Anterior cingulate cortex (tissue), 58 donors: ENCODE data around the gene MAGI3.
"Not testable (repeated sequence)": the region's sequence is repeated elsewhere in the genome, so short reads cannot be mapped to it uniquely, and the experiment has no call there.

Experiments used
- DNase-seq, 58 donors: peaks; one replicate each; lab custom pipeline; 2025; lab: John Stamatoyannopoulos, UW

MAGI3 gene

DNA sequence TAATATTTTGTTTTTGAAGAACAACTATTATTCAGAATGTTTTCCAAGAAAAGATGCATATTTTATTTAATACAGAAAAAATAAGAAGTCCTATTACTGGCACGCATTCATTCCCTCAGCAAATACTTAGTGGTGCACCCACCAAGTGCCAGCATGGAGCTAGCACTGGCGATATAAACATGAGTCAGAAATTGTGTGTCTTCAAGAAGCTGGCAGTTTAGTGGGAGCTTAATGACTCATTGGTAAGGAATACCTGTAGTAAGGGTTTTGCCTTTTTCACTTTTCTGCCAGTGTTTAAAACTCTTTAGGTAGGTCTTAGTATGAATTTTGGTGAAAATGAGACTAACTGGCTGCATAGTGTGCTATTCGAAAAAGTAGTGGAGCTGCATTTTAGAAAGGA, 6.3 kb downstream of the MAGI3 start:
- DNase-seq: no peak

DNA sequence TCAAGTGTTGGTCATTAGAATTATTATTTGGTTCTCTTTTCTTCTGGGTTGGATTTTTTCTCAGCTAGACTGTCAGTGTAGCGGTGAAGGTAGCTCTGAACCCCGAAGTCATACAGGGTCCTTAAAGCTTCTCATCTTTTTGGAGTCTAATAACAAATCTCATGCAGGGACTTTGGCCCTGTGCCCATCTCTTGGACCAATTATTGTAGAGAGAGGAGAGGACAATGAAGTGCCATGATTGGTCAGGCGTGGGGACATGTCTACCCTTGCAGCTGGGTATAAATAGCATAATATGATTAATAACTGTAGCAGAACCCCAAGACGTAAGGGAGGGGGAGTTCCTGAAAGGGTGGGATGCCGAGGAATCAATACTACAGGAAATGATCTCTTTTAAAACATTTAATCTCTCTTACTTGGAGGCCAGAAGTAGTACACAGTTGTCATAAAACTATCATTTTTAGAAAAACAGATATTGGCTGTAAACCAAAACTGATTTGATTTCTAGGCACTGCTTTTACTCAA, 8.8 kb downstream of the MAGI3 start:
- peak in 1 of 58 donors; percentile 12 for DNase-seq

DNA sequence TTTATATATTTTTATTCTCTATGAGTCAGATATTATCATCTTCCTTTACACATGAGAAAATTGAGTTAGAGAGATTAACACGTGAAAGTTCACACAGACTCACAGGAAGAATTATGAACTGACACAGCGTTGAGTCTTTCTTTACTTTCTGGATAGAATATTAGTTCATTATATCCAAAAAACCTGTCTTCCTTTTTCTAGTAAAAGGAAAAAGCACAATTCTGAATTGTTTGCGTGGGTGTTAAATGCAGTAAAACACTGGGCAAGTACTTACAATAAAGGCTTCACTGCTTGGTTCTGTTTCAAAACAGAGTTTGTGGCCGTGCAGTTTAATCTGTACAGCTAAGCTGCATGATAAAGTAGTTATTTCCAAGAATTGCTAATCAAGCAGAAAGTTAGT, 10.8 kb downstream of the MAGI3 start:
- DNase-seq: no peak

DNA sequence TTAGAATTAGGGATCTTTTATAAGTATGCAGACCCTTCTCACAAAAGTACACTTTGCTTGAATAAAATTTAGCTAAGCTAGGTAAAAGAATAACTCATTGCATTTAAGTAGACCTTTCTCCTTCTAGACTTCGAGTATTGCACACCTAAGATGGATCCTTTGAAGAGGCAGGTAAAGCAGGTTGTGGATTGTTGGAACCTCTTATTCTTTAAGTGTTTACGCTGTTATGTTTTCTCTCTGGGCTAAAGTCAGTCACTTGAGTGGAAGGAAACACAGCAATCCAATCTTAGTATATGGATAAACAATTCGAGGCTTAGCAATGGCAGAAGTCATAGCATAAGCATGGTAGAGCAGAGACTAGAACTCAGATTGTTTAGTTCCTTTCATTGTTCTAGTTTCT, 11.4 kb downstream of the MAGI3 start:
- DNase-seq: no peak

DNA sequence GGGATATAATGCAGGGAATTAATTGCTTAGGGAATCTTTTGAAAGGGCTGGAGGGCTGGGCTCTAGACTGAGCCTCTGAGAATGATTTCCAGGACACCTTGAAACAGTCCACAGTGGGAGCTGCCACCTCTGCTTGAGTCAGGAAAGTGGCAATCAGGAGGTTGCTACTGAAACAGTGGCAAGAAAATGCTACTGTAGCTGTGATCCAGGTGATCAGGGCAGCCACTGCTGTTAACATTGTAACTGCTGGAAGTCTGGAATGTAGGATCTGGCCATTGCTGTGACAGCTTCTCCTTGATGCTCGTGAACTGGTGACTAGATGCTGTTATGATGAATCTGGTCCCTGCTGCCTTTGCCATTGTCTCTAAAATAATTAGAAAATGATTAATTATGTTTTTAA, 12.8 kb downstream of the MAGI3 start:
- DNase-seq: no peak

DNA sequence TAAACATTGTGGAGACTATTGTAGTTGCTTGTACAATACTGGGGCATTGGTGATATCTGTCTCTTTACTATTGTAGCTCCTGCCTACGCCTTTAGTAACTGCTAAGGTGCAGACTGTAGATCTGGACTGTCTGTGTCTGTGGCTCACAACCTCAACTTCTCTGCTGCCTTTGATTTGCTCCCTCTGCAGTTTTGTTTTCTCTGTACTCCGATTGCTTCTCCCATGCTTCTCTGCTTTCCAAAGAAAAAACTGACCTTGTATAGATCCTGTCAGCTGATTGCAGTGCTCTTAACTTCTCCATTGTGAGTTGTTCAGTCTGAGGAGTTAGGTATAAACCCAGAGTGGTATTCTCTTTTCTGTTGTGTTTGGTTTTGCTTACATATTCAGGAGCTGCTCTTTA, 15.3 kb downstream of the MAGI3 start:
- peak in 1 of 58 donors; percentile 18 for DNase-seq

DNA sequence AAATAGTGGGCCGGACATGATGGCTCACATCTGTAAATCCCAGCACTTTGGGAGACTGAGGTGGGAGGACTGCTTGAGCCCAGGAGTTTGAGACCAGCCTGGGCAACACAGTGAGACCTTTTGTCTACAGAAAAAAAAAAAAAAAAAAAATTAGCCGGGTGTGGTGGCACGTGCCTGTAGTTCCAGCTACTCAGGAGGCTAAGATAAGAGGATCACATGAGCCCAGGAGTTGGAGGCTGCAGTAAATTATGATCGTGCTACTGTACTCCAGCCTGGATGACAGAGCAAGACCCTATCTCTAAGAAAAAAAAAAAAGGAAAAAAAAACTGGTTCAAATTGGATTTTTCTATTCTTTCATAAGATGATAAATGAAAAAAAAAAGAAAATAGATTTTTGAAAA, 15.8 kb downstream of the MAGI3 start:
- DNase-seq: not testable (repeated sequence)

DNA sequence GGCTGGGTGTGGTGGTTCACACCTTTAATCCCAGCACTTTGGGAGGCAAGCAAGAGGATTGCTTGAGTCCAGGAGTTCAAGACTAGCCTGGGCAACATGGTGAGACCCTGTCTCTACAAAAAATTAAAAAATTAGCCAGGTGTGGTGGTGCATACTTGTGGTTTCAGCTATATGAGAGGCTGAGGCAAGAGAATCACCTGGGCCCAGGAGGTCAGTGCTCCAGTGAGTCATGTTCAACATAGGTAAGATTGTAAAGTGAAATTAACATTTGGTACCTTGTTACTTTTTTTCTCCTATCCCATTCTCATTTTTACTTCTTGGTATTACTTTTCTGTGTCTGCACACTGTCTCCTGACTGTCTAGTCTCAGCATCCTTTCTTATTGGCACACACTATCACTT, 19.0 kb downstream of the MAGI3 start:
- DNase-seq: no peak

DNA sequence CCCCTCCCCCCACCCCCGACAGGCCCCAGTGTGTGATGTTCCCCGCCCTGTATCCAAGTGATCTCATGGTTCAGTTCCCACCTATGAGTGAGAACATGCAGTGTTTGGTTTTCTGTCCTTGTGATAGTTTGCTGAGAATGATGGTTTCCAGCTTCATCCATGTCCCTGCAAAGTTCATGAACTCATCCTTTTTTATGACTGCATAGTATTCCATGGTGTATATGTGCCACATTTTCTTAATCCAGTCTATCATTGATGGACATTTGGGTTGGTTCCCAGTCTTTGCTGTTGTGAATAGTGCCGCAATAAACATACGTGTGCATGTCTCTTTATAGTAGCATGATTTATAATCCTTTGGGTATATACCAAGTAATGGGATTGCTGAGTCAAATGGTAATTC, 21.7 kb downstream of the MAGI3 start:
- DNase-seq: not testable (repeated sequence)

DNA sequence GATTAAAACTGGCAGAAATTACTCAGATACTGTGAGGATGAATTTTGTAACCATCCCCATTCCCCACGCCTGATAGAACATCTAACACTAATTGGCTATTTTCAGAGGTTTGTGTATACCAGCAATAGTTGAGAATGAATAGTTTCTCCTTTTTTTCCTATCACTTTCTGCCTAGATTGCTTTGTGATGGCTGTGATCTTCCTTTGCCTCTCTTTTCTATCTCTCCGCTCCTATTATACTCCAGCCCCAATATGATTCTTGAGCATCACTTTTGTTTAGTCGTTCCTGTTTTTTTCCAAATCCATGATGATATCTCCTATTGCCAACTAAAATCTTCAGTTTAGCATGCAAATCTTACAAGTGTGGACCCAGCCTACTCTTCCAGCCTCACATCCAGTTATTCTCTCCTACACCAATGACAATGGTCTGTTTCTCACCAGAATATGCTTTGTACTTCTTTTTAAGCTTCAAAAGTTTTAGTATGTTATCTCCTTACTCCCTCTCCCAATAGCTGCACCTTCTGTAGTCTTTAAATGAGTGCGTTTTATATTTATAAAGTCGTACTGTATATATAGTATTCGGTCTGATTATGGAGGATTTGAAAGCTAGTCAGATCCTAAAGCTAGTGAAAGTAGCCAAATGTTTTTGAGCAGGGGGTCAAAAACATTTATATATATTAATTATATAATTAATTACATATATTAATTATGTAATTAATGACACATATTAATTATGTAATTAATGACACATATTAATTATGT, 25.2 kb downstream of the MAGI3 start:
- no peak for DNase-seq

DNA sequence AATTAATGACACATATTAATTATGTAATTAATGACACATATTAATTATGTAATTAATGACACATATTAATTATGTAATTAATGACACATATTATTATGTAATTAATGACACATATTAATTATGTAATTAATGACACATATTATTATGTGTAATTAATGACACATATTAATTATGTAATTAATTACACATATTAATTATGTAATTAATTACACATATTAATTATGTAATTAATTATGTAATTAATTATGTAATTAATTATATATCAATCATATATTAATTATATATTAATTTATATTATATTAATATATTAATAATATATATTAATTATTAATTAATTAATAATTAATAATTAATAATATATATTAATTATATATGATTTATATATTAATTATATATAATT, 25.8 kb downstream of the MAGI3 start:
- DNase-seq: not testable (repeated sequence)

DNA sequence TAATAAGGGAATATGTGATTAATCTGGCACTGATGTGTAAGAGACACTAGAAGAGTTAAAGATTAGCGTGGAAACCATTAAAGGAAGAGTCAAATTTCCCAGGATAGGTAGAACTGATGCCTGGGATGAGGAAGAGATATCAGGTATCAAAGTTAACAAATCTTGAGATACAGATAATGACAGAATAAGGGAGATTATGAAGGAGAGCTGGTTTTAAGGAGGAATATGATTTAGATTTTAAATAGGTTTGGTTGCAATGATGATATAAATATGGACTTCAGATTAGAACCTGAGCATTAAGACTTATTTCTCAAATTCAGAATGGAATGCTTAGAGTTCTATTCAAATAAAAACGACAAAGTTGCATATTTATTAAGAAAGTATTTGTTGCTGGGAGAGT, 26.2 kb downstream of the MAGI3 start:
- no peak for DNase-seq

DNA sequence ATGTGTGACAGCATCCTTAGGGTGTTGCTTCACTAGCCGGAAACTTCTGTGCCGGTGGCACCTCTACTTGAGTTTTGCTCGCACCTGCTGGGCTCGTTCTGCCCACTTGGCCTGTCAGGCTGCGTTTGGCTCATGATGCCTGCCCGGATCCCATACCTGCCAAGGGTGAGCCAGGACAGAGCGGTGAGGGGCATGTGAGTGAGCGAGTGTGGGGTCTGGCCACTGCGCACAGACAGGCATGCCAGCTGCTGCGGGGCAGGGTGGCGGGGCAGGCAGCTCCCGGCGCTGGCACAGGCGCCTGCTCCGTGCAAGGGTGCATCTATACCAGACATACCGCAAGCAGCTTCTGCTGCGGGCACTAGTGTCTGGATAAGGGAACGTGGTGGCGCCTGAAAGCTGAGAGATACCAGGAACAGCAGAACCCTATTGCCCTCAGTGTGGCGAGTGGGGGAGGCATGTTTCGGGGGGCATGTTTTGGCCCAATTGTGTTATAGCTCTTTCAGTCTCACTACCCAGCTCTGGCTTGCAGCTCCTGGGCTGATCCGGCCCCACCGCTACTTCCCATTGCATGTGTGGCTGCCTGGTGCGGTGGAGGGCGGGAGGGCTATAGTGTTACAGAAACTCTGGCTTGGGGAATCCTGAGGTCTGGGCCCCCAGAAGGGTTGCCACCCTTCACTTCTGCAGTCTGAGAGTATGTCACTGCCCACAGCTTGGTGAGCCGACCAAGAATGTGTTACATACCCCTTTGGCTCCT, 32.2 kb downstream of the MAGI3 start:
- no peak for DNase-seq

DNA sequence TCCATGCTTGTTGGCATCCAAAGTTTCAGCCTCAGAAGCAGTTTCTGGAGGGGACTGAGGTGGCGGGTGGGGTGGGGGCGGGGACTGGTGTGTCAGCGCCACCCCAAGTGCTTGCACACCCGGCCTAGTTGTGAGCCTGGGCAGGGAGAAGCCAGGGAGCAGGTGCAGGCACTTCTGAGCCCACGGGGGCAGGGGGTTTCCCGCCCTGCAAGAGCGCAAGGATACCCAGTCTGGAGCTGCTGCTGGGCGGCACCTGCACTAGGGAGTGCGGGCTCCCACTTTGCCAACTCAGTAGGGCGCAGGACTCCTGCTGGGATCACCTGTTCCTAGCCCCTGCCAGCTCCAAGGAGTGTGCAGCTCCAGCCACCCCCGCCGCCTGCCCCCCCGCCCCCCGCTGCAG, 33.5 kb downstream of the MAGI3 start:
- DNase-seq: no peak

DNA sequence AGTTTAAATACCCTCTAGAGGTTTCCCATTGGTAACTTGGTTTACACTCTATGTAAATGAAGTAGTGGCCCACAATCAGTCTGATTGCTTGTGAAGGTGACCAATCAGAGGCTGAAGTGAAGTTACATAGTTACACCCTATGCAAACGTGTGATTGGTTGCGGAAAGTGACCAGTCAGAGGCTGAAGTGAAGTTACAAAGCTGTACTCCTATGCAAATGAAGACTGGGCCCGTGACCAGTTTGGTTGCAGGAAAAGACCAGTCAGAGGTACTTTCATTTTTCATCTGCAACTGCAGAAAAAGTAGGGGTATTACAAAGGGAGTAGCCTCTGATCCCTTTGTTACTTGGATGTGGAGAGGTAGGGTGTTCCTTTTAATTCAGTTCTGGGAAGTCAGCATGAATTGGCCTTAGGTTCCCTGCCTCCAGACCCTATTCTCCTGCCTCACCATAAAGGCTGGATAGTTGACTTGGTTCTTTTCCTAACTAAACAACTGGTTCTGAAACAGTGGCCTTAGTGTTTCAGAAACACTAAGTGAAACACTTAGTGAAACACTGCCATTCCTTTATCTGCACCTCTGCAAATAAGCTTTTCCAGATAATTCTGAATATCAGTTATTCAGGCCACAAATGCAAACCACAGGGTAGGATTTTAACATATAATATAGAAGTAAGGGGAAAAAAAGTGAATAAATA, 39.3 kb downstream of the MAGI3 start:
- DNase-seq: no peak

DNA sequence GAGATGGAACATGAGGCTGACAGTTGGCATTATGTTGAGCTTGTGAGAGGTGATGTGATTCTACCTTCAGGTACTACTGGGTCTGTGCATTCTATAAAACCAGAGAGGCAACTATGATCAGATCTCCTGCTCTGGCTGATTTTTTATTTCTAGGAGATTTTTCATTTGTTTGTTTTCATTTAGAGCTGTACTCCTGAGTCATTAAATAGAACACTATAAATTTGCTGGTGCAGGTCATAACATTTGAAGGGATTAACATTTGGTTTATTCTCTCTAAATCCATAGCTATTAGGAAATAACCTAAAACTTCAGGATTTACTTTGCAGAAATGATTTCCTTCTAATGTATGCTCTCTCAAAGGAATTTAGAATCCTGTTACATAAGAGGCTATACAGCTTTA, 42.9 kb downstream of the MAGI3 start:
- no peak for DNase-seq

DNA sequence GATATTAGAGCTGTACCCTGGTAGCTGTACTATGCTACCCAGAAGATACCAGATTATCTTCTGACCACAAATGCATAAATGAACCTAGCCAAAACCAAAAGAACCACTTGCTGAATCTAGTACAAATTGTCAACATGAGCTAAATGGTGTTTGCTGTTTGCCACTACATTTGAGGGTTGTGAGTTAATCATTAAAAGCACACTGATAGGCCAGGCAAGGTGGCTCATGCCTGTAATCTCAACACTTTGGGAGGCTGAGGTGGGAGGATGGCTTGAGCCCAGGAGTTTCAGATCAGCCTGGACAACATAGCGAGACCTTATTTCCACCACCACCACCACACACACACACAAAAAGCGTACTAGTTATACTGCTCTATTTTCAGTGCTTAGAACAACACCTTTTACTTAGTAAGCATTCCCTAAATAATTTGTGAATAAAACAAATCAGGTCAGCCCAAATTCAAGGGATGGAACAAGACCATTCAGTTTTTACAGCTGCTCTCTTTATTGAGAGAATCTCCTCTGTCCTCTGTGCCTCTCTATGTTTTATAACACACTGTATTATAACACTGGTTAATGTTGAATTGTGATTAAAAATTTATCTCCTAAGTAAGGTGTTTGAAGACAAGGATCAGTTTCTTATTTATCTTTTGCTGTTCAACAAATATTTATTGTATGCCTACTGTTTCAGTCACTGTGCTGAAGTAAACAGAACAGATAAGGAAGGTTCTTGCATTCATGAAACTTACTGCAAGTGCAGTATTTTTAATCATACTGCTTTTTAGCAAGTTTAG, 44.0 kb downstream of the MAGI3 start:
- no peak for DNase-seq

DNA sequence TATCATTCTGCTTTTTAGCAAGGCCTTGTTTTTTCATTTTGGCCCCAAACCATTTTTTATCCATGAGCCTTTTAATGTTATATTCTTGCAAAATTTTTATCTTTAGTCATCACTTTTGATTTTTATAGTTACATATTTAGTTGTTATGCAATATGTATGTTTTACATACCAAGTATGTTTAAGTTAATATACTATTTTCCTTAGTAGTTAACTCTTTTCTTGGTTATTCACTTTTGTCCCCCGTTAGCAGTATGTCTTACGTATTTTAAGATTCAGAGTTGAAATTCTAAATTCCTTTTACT, 44.5 kb downstream of the MAGI3 start:
- DNase-seq: no peak

DNA sequence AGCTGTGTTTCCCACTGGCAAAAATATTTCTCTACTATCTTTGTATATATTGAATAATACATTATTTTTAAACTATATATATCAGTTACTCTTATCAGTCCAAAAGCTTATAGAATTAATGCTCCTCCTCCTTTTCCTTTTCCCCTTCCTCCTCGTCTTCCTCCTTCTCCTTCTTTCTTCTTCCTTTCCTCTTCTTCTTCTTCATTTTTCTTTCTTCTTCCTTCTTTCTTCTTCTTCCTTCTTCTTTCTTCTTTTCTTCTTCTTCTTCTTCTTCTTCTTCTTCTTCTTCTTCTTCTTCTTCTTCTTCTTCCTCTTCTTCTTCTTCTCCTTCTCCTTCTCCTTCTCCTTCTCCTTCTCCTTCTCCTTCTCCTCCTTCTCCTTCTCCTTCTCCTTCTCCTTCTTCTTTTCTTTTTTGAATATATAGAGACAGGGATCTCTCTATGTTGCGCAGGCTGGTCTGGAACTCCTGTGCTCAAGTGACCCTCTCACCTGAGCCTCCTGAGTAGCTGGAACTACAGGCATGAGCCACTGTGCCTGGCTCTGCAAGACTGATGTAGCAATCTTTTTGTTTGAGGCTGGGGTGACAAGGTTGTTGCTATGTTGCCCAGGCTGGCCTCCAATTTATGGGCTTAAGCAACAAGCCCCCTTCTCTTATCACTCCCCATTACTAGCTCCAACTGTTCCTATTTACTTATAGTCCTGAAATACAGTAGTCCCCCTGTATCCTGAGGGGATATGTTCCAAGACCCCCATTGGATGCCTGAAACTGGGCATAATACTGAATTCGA, 47.4 kb downstream of the MAGI3 start:
- no peak for DNase-seq
